Lower leg skin (tissue), 4 donors: ENCODE results near the gene CKS1B. TPM values are rescaled to one million over a fixed set of nuclear protein-coding genes. Genes with fewer than 3 reads are reported as not detected.
A peak's percentile ranks its signal among the peaks of the same experiment; 100 is the strongest.

Experiments
- DNase-seq, 2 donors: peaks; one replicate each; pipeline ENCODE4 v3.0.0-alpha.2; 2019; ENCODE audit warnings: low spot score in 2 of 2
- H3K4me3 ChIP-seq: fragments of 200-600 bp; sonication (generic); 2 replicates; pipeline ENCODE4 v1.5.1; 2017; ENCODE audit warnings: mild to moderate bottlenecking, low read depth; ENCODE audit not compliant: poor library complexity, severe bottlenecking
- POLR2A ChIP-seq, 2 donors: fragments of 450-650 bp; IDR thresholded peaks; one replicate each; pipeline ENCODE4 v1.6.1; 2016 to 2017; ENCODE audit warnings: antibody characterized with exemption in 2 of 2, mild to moderate bottlenecking in 1 of 2, moderate library complexity in 1 of 2
- WGBS, 2 donors: methylation state at CpG; one replicate each; pipeline ENCODE4 v1.1.5; 2018; 5-methylcytosine and 5-hydroxymethylcytosine counted together
- intact Hi-C: fragments of 100-400 bp; cut with DNase I; formaldehyde crosslinking; loops from one replicate; pipeline ENCODE4 v1.15.0; 2023; ENCODE audit warnings: low total_unique reads
- total RNA-seq, 4 donors: library from RNA; depleted of rRNA; stranded (reverse); fragments of >200 nt; gene quantifications; one replicate each; pipeline ENCODE4 v1.1.0, GENCODE V29; 2016
- TF ChIP-seq, protein P1 (sequence below), 3 donors: fragments of 450-650 bp; IDR thresholded peaks; one replicate each; pipeline ENCODE4 v1.5.1; 2016; ENCODE audit warnings: antibody characterized with exemption in 3 of 3, mild to moderate bottlenecking in 3 of 3, moderate library complexity in 2 of 3

Gene CKS1B
- total RNA-seq, result 10 to 100 TPM; 40.0 to 58.7 (median 45.3) TPM

DNA sequence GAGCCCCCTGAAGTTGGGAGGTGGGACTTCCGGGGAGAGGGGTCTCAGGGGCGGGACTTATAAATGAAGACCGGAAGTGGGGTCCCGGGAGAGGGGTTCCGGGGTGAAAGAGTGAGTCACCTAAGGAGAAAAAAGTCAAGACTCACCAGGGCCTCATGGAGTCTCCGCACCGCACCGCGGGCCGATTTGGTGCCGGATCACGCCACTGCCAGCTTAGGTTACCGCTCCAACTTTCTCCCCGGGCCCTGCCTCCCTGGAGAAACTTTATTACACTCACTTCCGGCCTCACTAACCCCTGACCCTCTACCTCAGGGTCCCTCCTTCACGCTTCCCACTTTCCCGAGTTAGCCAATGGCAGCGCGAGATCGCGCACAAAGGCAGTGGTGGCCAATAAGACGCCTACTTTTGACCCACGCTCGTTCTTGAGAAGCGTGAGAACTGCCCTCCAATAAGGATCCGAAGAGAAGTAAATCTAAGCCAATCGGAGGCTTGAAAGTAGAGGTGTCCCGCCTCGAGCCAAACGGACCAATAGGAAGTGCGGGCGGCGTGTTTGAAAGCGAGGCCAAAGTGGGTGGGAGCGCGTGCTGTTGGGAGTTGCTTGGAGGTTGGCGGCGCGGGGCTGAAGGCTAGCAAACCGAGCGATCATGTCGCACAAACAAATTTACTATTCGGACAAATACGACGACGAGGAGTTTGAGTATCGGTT lies at the start of gene CKS1B:
Gene CKS1B (plus strand): TSS at position 580 of the 706 bp plus-strand sequence. CDS start 65 bp downstream, at position 645.
- TF ChIP-seq, protein P1, sequence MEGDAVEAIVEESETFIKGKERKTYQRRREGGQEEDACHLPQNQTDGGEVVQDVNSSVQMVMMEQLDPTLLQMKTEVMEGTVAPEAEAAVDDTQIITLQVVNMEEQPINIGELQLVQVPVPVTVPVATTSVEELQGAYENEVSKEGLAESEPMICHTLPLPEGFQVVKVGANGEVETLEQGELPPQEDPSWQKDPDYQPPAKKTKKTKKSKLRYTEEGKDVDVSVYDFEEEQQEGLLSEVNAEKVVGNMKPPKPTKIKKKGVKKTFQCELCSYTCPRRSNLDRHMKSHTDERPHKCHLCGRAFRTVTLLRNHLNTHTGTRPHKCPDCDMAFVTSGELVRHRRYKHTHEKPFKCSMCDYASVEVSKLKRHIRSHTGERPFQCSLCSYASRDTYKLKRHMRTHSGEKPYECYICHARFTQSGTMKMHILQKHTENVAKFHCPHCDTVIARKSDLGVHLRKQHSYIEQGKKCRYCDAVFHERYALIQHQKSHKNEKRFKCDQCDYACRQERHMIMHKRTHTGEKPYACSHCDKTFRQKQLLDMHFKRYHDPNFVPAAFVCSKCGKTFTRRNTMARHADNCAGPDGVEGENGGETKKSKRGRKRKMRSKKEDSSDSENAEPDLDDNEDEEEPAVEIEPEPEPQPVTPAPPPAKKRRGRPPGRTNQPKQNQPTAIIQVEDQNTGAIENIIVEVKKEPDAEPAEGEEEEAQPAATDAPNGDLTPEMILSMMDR (IDR thresholded peaks at IDR 0.05), result no peak
- no peak for TF ChIP-seq POLR2A (IDR thresholded peaks at IDR 0.05)
- intact Hi-C loops, result no loop called here
- H3K4me3 ChIP-seq, result peak within 1 kb of the TSS; percentile 37
- 0% methylated on average over 47 of the region's 47 CpGs for WGBS, 2 donors
- peak; percentile 99 to 100 for DNase-seq

DNA sequence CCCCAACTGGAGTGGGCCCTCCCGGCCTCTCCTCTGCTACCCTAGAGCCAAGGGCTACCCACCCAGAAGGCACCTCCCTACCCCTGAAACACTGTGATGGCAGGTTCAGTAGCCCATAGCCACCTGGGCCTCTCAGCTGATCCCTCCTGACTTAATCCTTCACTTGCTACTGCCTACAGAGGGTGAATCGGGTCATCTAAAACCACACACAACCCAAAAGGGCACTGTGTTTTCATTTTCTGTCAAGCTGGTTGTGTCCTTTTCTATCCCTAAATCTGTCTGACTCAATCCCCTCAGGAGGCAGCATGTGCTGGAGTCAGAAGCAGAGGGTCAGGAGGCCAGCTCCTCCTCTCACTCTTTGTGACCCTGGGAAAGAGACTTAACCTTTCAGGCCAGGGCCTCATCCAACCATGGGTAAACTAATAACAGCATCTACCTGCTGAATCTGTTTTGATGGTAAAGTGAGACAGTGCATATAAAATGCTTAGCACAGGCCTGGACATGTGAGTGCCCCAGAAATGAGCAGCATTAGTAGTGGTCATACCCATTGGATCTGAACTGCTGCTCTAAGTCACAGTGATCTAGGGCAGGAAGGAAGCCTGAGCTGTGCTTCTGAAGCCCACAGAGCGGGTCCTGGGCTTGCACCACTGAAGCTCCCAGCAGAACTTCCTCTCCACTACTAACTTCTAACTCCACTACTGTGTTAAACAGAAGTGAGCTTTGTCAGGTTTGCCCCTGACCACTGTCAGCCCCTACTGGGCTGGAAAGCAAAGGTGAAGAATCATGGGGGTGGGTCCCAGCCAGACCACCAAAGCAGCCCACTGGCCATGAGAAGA lies 48.9 kb upstream of the CKS1B start:
- no peak for DNase-seq
- H3K4me3 ChIP-seq, result no peak overlapping the region
- WGBS, 2 donors, result 91 to 97% methylated on average over 3 of the region's 3 CpGs
- TF ChIP-seq, protein P1 (IDR thresholded peaks at IDR 0.05), result no peak
- TF ChIP-seq POLR2A (IDR thresholded peaks at IDR 0.05), result no peak
- intact Hi-C loops, result no loop called here

DNA sequence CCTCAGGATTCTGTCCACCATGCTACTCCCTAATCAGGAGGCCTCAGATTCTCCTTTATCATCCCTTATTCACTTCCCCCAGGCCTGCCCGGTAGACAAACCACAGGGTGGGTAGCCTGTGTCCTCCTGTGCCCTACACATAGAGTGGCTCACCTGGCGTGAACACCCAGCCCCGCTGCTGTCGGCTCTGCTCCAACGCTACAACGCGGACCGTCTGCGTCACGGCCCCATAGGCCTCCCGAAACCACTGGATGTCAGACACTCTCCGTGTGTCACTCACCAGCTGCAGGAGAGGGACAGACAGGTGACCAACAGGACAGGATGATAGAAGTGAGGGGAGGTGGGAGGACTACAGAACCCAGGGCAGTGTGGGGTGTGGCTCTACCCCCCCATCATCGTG lies 48.3 kb upstream of the CKS1B start:
- intact Hi-C loops, result no loop called here
- 92 to 95% methylated on average over 13 of the region's 13 CpGs for WGBS, 2 donors
- H3K4me3 ChIP-seq, result no peak overlapping the region
- no peak for DNase-seq
- TF ChIP-seq POLR2A (IDR thresholded peaks at IDR 0.05), result no peak
- TF ChIP-seq, protein P1 (IDR thresholded peaks at IDR 0.05), result no peak

DNA sequence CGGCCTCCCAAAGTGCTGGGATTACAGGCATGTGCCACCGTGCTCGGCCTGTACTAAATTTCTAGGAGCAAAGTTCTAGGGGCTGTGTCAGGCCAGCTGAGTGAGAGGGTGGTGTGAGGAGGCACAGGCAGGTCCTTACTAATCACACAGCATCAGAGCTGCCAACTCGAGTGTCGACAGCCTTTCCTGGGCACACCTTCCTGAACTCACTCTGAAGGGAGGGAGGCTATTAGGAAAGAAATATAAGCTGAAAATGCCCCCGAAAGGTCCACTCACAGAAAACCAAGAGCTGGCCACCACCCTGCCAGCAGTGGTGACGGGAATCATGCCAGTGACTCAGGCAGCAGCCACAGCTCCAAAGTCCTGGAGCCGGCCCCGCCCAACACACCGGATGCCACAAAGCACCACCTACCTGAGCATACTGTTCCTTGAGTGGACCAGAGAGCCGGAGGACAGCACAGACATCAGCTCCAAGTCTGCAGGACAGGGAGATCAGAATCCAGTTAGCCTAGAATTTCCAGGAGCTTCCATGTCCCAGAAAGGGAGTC lies 42.5 kb upstream of the CKS1B start:
- WGBS, 2 donors, result 54 to 64% methylated on average over 11 of the region's 11 CpGs
- peak in 1 of 2 donors; percentile 44 for DNase-seq
- intact Hi-C loops, result no loop called here
- H3K4me3 ChIP-seq, result no peak overlapping the region
- TF ChIP-seq POLR2A (IDR thresholded peaks at IDR 0.05), result no peak
- TF ChIP-seq, protein P1 (IDR thresholded peaks at IDR 0.05), result no peak

DNA sequence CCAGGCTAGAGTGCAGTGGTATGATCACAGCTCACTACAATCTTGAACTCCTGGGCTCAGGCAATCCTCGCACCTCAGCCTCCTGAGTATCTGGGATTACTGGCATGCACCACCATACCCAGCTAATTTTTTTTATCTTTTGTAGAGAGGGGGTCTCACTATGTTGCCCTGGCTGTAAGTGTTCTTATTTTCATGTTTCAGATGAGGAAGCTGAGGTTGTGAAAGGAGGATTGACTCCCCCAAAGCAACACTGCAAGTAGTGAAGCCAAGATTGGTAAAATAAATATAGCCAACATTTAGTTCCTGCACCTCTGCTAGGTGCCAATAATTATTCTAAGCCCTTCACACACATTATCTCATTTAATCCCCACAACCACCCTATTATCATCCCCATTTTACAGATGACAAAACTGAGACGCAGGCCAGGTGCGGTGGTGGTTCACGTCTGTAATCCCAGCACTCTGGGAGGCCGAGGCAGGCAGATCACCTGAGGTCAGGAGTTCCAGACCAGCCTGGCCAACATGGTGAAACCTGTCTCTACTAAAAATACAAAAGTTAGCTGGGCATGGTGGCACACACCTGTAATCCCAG lies 40.0 kb upstream of the CKS1B start:
- no peak for DNase-seq
- WGBS, 2 donors, result 95 to 99% methylated on average over 5 of the region's 5 CpGs
- H3K4me3 ChIP-seq, result no peak overlapping the region
- intact Hi-C loops, result no loop called here
- TF ChIP-seq POLR2A (IDR thresholded peaks at IDR 0.05), result no peak
- TF ChIP-seq, protein P1 (IDR thresholded peaks at IDR 0.05), result no peak
